Activated CD8-positive, alpha-beta memory T cell treated with anti-CD3 and anti-CD28 coated beads, Interleukin-2, amount 50 U/mL, for 24 hours (primary cell): Measurements from ENCODE around the gene TMEM17.

Source experiments
- DNase-seq: peaks from one replicate; pipeline ENCODE4 v3.0.0-alpha.2; 2020; ENCODE audit errors: extremely low read depth

The TMEM17 gene

DNA sequence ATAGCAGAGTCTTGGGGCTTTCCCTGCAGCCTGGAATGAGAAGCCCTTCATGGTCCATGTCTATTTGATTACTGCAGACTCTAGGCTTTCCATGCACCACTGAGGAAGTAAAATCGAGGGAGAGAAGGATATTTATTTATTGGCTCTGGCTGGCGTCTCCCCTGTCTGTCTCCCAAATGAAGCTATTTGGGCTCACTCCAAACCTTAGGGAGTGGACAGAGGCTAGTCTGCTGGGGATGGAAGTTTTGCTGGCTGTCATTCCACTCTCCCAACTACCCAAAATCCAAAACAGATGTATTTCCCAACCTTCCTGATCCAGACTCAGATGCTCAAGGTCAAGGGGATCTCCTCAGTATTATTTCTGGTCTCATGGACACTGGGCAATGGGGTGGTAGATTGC lies 33.7 kb downstream of the TMEM17 start:
- DNase-seq, result no peak

DNA sequence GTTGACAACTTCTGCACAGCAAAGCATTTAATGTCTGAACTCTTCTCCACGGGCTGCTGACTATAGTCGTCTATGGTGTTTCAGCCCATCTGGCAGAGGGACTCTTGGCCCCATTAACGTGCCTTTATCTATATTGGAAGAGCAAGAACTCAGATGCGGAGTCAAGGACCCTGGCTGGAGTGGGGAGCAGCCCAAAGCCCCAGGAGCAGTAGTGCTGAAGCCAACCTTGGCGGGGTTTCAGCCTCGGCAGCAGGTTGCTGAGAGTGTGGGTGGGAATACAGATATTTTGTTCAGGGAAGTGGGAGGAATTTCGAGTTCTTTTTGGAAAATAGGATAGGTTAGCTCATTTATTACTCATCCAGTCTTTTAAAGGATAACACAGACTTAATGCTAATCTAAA lies 34.2 kb downstream of the TMEM17 start:
- DNase-seq, result no peak

DNA sequence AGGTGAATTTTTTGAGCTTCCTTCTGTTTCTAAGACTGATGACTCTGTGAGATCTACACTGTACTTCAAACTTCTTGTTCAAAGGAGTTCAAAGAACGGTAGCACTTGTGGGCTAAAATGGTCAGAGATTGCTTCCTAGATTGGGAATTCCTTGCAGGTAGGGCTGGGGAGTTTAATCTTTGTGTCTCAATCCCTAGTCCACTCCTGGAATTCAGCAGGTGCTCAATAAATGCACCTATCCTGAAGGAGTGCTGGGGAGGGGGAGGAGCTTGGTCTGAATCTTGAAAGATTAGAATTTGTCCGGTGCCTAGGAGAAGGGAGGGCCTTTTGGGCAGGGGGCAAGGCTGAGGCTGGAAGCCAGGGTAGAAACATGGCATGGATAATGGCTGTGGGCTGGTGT lies 34.6 kb downstream of the TMEM17 start:
- DNase-seq, result no peak

DNA sequence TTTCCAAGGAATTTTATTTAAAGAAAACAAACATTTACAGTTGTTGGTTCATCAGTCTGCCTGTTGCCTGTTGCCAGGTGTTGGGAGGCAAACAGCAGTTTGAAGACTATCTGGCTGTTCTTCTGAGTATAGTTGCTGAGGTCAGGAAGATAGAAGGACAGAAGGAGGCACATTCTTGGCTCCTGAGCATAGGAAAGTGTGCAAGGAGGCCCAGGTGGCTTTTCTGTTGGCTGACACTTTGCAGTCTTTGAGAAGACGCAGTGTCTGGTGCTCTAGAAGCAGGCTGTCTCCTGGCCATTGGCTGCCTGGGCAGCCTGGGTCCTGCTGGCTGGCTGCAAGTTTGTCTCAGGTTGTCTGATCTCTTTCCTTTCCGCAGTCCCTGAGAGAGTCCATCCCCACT lies 36.4 kb downstream of the TMEM17 start:
- DNase-seq, result no peak

DNA sequence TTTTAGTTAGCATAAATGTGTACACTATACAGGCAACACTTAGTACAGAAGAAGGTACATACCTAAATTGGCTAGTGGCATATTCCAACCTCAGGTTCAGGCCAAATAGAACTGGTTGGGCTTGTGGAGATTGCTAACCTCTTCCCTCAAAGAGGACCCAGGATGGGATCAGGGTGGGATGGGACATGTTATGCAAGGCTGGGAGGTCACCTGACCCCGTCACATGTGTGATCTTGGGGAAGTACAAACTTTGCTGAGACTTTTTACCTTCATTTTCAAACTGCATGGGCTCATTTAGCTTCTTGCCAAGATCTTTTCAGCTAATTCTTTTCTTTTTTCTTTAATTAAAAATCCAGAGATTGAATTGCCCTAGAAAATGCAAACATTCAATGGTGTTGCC lies 36.9 kb downstream of the TMEM17 start:
- no peak for DNase-seq

DNA sequence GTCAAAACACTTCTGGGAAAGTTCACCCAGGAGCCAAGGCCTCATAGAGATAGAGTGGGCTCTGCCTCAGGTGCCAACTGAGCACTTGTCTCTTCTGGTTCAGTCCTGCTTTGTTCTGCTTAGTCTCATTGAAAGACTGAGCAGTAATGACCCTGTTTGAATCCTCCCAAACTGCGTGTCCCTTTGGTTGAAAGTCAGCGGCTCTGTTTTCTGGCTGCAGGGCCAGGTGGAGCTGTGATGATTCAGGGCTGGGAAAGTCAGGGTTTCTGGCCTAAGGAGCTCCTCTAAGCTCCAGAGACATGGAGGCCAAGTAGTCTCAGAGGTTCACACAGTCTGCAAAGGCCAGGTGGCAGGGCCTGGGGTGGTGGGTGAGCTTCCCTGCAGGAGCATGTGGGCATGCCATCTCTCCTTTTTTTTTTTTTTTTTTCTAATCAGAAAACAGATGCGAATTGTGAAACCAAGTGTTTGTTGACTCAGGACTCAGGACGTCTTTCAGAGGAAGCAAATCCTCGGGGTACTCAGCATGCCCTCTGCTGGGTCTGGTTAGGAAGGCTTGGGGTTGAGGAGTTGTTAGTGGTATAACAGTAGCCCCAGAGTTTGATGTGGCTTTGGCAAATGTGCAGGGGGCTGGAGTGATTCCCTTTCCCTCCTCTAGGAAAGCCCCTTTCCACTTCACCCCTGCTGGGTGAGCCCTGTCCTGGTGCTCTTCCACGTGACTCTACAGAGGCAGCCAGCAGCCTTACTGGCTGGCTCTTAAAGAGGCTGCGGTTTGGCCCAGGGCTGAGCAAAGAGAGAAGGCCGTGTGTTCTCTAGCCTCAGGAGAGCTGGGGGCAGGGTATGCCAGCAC lies 38.3 kb downstream of the TMEM17 start:
- no peak for DNase-seq

DNA sequence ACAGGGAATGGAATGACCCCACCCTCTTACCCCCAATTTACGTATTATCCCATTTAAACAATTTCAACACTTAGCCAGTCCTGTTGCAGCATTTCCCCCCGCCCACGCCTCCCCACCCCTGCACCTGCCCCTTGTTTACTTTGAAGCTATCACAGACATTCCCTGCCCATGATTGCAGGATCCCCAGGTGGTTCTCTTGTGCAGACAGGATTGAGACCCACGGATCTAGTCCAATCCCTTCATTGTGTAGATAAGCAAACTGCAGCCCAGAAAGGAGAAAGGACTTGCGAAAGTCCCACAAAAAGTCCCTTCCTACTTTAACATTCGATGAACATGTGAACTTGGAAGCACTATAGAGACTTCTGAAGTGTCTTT lies 38.9 kb downstream of the TMEM17 start:
- DNase-seq, result no peak

DNA sequence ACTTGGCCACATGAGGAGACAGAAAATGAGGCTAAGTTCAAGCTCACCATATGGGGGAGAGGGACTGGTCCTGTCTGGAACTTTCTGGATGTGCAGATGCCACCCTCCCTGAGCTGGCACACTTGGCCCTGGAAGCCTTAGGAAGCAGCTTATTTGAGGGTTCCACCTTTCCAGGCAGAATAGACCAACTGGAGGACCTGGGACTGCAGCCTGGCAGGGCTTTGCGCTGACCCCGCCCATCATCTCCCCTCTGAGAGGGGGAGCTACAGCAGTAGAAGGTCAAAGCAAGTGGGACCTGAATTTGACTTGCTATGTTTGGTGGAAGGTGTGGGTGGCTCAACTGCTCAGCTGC lies 39.5 kb downstream of the TMEM17 start:
- no peak for DNase-seq

DNA sequence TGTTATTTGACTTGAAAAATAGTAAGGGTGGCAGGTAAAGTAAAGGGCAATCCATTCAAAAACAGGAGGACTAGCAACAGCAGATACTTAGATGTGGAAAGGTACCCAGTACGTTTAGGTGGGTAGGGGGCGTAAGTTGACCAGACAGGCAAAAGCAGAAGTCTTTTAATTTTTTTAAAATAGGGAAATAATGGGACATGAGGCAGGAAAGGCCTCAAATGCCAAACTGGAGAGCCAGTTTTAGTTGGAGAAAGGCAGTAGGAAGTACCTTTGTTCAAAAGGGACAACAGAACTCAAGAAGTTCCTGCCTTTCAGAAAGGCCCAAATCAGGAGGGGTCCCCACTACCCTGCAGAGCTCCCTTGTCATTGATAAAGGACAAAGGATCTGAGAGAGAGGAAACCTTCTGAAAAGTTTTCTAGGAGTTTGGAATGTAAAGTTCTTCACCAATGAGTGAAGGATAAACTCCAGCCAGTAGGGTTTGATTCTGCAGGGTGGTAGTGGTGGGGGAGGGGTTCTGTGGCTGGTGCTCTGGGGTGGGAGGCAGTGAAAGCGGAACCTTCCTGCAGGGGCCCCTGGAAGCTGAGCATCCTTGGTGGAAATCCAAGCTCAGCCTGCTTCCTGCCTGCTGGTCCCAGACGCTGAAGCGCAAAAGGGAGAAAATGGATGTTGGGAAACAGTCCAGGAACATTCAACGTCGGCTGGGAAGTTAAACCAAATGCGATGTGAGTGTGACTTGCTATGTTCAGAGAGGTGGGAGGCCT lies 40.1 kb downstream of the TMEM17 start:
- no peak for DNase-seq

DNA sequence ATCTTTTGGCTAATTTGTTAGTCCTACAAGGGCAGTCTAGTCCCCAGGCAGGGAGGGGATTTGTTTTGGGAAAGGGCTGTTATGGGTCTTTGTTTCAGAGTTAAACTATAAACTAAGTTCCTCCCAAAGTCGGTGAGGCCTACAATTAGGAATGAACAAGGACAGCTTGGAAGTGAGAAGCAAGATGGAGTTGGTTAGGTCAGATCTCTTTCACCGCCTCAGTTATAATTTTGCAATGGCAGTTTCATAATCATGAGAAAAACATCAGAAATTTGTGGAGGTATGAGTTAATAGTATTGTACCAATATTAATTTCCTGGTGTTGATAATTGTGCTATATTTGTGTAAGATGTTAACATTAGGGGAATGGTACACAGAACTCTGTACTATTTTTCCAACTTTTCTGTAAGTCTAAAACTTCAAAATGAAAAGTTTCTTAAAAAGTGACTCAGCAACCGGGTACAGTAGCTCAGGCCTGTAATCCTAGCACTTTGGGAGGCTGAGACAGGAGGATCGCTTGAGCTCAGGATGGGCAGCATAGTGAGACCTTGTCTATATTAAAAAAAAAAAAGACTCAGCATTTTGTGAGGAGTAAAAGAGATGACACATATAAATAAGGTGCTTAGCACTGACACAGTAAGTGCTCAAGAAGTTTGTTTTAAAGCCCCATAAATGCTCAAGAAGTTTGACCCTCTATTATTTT lies 40.8 kb downstream of the TMEM17 start:
- no peak for DNase-seq

DNA sequence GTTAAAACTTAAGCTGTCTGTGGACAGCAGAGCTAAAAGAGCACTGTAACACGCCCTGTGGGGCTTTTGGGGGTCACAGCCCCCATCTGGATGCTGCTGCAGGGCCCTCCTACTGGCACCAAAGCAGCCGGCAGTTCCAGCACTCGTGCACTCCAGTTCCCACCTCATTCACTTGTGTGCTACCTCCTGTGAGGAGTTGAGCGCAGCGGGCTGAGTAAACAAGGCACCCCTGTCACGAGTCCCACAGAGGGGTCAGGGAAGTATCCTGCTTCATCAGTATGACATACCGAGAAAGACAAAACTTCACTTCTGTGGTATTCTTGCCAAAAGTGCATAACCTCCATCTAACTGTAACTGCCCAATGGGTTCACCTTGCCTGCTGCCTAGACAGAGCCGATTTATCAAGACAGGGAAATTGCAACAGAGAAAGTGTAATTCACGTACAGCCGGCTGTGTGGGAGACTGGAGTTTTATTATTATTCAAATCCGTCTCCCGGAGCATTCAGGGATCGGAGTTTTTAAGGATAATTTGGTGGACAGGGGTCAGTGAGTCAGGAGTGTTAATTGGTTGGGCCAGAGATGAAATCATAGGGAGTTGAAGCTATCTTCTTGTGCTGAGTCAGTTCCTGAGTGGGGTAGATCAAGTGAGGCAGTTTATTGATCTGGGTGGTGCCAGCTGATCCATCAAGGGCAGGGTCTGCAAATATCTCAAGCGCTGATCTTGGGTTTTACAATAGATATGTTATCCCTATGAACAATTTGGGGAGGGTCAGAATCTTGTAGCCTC lies 41.6 kb downstream of the TMEM17 start:
- DNase-seq, result no peak

DNA sequence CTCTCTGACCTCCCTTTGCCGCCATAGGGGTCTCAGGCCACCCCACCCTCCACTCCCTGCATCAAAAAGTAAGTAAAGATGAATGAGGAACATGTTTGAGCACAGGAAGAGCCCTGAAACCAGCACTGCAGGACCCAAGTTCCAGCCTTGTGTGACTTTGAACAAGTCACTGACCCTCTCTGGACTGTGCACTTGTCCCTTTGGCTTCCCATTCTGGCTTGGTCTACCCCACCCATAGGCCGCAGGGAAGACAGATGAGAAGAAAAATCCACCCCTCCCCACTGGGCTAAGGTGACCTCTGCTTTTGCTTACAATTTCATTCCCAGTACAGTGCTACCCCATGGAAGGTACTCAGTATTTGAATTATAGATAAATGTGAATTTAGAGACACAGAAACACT lies 43.8 kb downstream of the TMEM17 start:
- DNase-seq, result no peak

DNA sequence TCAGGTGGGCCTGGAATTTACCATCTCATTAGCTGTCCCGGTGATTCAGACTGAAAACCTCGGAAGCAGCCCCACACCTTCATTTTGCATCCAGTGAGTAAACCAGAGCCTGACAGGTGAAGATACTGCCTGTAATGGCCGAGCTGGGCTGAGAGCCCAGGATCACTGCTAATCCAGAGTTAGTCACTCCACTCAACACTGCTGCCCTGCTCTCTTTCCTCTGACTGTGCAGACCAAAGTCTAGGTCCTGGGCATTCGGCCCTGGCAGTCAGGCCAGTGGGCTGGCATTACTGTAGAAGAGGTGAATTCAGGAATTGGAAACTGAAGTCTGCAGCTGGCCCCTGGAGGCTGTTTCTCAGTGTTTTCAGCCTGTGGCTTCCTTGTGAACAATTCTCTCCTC lies 44.3 kb downstream of the TMEM17 start:
- DNase-seq, result no peak

DNA sequence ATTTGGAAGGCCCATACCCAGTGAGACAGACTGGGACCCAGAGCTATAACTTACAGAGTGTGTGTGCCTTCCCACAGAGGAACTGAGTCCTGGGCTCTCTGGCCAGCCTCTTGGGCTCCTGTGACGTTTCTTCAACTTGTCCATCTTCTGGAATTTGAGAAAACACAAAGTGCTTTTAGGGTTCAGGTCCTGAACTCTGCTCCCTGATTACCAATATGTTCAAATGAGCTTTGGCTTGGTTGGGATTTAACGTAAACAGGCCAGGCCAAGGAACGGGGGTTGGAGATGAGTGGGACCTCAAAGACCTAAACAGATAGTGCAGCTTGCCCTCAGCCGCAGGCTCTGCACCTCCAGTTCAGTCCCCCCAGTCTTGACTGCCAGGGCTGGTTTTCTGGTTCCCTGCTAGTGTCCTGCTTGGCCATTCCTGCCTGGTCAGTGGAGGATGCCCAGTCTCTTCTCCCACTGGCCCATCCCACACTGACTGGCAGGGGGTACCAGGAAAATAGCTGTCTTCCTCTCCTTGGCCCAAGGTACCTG lies 44.9 kb downstream of the TMEM17 start:
- no peak for DNase-seq

DNA sequence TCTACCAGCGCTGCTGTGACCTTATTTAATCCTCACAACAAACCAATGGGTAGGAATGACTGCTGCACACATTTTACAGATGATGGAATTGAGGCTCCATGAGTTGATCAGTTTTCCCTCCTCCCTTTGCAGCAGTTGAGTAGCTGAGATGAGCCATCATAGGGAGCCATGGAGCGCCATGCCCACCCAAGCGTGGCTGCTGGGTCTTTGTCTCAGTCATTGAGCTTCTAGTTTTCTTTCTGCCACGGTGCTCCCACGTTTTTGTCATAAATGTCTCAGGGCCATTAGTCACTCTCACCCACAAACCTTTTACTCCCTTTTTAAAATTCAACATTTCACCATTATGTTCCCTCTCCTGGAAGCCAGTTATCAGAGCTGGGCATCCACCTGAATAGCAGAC lies 45.8 kb downstream of the TMEM17 start:
- DNase-seq, result no peak

DNA sequence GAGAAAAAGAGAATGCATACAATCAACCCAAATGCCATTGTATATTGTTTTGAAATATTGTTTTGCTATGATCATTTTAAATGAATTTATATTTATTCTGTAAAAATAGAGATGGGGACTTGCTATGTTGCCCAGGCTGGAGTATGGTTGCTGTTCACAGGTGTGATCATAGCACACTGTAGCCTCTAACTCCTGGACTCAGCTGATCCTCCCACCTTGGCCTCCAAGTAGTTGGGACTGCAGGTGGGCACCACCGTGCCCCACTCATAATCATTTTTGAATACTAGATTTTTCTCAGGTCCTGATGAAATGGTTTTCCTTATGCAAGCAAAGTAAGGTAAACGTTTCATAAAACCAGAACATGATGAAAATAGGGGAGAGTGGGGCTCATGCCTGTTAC lies 46.3 kb downstream of the TMEM17 start:
- no peak for DNase-seq

DNA sequence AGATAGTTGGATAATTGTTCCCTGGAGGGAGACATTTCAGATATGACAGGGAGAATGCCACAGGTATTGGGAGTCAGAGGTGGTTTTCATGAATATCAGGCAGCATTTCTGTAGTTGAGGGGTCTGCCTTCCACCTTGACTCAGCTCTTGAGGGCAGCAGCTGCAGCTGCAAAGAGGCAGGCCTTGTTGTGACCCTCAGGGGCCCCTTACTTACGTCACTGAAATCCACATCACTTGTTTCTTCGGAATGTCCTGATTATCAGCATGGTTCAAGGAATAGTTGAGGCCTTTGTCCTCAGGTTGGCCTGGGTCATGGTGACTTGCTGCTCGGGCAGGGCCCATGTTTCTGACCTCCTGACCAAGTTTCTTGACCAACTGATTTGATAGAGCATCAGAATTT lies 46.9 kb downstream of the TMEM17 start:
- no peak for DNase-seq

DNA sequence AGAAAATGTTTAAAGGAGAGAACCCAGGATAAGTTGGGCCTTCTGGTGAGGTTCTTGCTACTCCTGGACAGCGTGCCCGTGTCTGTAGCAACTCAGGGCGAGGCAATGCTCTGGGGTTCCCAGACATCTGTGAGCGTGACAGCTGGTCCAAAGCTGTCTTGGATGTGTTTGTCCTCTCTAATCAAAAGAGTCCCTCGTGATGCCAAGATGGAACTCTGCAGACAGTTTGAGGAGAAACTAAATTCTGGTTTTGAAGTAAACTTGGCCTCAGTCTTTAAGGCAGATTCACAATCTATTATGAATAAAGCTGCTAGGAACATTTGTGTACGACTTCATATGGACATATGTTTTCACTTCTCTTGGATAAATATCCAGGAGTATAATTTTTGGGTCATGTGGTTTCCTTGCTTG lies 47.3 kb downstream of the TMEM17 start:
- DNase-seq, result no peak

DNA sequence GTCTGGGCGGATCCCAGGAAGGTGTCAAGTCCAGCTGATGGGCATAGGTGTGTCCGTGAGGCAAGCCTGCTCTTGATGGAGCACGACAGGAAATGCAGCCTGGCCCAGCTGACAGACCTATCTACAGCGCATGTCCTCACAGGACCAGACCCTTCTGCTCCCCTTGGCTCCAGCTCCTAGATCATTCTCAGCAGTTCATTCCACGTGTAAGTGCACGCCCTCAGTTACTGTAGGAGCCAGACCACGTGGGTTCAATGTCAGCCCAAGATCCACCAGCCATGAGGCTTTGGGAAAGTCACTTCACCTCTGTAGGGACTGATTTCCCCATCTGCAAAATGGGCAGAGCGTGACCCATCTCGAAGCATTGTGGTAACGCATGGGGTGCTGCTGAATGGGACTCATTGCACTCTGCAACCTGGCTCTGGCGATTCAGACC lies 47.8 kb downstream of the TMEM17 start:
- no peak for DNase-seq

DNA sequence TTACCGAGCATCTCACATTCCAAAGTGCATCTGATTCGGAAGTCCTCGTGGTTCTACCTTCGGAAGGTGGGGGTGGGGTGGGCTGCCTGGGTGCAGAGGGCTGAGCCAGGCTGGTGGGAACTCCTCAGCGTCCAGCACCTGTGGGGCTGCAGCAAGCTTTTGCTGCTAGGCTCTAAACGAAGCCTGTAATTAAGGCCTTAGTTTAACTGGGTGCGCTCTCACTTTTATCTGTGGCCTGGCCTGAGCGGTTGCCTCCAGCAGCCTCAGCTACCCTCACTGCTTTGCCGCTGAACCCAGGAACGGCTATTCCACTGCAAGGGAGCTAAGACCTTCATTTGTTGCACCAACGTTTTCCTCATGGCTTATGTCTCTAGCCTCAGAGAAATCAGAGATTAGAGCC lies 48.4 kb downstream of the TMEM17 start:
- no peak for DNase-seq

DNA sequence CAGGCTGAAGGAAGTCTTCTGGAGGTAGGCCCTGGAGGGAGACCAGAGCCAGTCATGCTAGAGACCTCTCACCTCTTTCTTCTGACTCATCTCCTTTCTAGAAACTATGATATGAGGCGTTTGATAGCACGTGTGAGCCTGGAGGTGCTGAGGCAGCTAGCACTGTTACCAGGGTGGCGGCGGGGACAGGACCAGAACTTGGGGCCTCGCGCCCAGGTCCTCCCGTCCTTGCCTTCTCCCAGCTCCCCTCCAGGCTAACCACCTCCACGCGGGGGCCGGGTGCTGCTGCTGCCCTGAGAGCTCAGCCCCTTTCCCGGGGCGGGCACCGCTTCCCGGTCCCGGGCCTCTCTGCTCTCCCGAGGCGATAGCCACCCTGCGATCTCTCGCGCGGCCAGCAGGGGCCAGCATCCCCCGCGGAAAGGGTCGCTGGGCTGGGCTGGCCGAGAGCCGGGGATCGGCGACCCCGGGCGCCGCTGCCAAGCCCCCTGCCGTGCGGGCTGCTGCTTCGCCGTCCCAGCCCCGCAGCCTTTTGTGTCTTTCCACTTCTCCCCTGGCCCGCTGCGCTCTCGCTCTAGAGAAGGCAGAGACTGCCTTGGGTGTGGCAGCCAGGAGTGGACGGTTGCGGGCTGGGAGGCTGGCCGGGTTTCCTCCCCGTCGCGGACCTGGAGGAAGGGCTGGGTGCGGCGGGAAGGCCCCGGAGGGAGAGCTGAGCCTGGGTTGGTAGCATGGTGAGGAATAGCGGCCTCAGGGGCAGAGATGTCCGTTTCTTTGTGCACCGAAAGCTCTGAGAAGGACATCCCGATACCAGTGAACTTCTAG lies 49.1 kb downstream of the TMEM17 start:
- DNase-seq, result no peak
